ENCODE data around the gene MVK.

Gene MVK

GRCh38 chr12:109610523-109610922 lies 36.9 kb downstream of the MVK start:
- no peak for DNase-seq

GRCh38 chr12:109611223-109611622 lies 37.6 kb downstream of the MVK start:
- no peak for DNase-seq

- DNase-seq, result no peak
Measured at GRCh38 chr12:109612003-109612402, 38.4 kb downstream of the MVK start.

GRCh38 chr12:109612975-109613502 lies 39.4 kb downstream of the MVK start:
- no peak for DNase-seq

- DNase-seq, result no peak
Measured at GRCh38 chr12:109613649-109614455, 40.3 kb downstream of the MVK start.

GRCh38 chr12:109615556-109616229 lies 42.1 kb downstream of the MVK start:
- no peak for DNase-seq

- no peak for DNase-seq
Measured at GRCh38 chr12:109617491-109617890, 43.9 kb downstream of the MVK start.

- DNase-seq, result no peak
Measured at GRCh38 chr12:109618082-109618481, 44.5 kb downstream of the MVK start.

- DNase-seq, result no peak
Measured at GRCh38 chr12:109619002-109619604, 45.5 kb downstream of the MVK start.

- no peak for DNase-seq
Measured at GRCh38 chr12:109621211-109621694, 47.7 kb downstream of the MVK start.

- DNase-seq, result no peak
Measured at GRCh38 chr12:109621901-109622364, 48.3 kb downstream of the MVK start.

GRCh38 chr12:109624467-109624866 lies 50.9 kb downstream of the MVK start:
- DNase-seq, result no peak

GRCh38 chr12:109625131-109625559 lies 51.6 kb downstream of the MVK start:
- DNase-seq, result no peak

- DNase-seq, result no peak
Measured at GRCh38 chr12:109625749-109626377, 52.3 kb downstream of the MVK start.

GRCh38 chr12:109626378-109627115 lies 53.0 kb downstream of the MVK start:
- no peak for DNase-seq

GRCh38 chr12:109627633-109628032 lies 54.0 kb downstream of the MVK start:
- no peak for DNase-seq

- DNase-seq, result no peak
Measured at GRCh38 chr12:109630107-109630506, 56.5 kb downstream of the MVK start.

- no peak for DNase-seq
Measured at GRCh38 chr12:109630815-109631214, 57.2 kb downstream of the MVK start.

GRCh38 chr12:109631302-109631701 lies 57.7 kb downstream of the MVK start:
- DNase-seq, result no peak

GRCh38 chr12:109631751-109632150 lies 58.2 kb downstream of the MVK start:
- no peak for DNase-seq

- no peak for DNase-seq
Measured at GRCh38 chr12:109632342-109632741, 58.7 kb downstream of the MVK start.

GRCh38 chr12:109635717-109636116 lies 62.1 kb downstream of the MVK start:
- DNase-seq, result no peak
